Urinary bladder (tissue), 4 donors: ENCODE measurements around the gene TMEM98. TPM values are rescaled to one million over a fixed set of nuclear protein-coding genes. Genes with fewer than 3 reads are reported as not detected.
"Not testable (repeated sequence)": the region's sequence is repeated elsewhere in the genome, so short reads cannot be mapped to it uniquely, and the experiment has no call there.

Experiments
- DNase-seq: peaks from one replicate; pipeline ENCODE4 v3.0.0-alpha.2; 2015; ENCODE audit errors: extremely low spot score
- H3K27ac ChIP-seq: one replicate; pipeline ENCODE4 v1.5.1; 2013; ENCODE audit warnings: low read depth, mild to moderate bottlenecking, moderate library complexity
- H3K36me3 ChIP-seq: one replicate; pipeline ENCODE4 v1.6.1; 2013; ENCODE audit warnings: mild to moderate bottlenecking, moderate library complexity; ENCODE audit not compliant: insufficient read depth
- H3K4me1 ChIP-seq: one replicate; pipeline ENCODE4 v1.6.1; 2013; ENCODE audit warnings: mild to moderate bottlenecking, moderate library complexity; ENCODE audit not compliant: insufficient read depth
- H3K4me3 ChIP-seq: one replicate; pipeline ENCODE4 v1.5.1; 2013; ENCODE audit warnings: low read depth, low read length
- WGBS: extraction: QIAGEN DNeasy Blood & Tissue Kit; methylation state at CpG from one replicate; pipeline ENCODE4 v1.1.7; 2013; 5-methylcytosine and 5-hydroxymethylcytosine counted together
- polyA plus RNA-seq: library from polyadenylated mRNA; stranded (reverse); fragments of 200-250 nt; gene quantifications from one replicate; pipeline ENCODE4 v1.2.3, GENCODE V29; 2013
- total RNA-seq: library from RNA; depleted of rRNA; stranded (reverse); fragments of >200 nt; gene quantifications from one replicate; pipeline ENCODE4 v1.2.3, GENCODE V29; 2014
- donor health status: healthy with polysubstance abuse.
- donor health status: healthy.

The TMEM98 gene
- total and polyA plus RNA-seq, 2 donors: 79.7 to 86.3 TPM

GRCh38 chr17:32956240-32956970 lies 28.5 kb downstream of the TMEM98 start:
- H3K36me3 ChIP-seq: no peaks in the 10 kb centered on the region
- DNase-seq: no peak
- 61% methylated on average over 5 of the region's 5 CpGs for WGBS
- no peak overlapping the region for H3K4me3 ChIP-seq
- no peak overlapping the region for H3K27ac ChIP-seq
- H3K4me1 ChIP-seq: peaks cover under 1% of the 10 kb centered on the region

- H3K36me3 ChIP-seq: no peaks in the 10 kb centered on the region
- 12% methylated on average over 2 of the region's 2 CpGs for WGBS
- DNase-seq: no peak
Measured at GRCh38 chr17:32958418-32958817, 30.5 kb downstream of the TMEM98 start.

GRCh38 chr17:32960815-32961214 lies 32.9 kb downstream of the TMEM98 start:
- no peaks in the 10 kb centered on the region for H3K36me3 ChIP-seq
- H3K27ac ChIP-seq: no peak overlapping the region
- WGBS: 85% methylated on average over 2 of the region's 2 CpGs
- peaks cover 2% of the 10 kb centered on the region for H3K4me1 ChIP-seq
- no peak overlapping the region for H3K4me3 ChIP-seq
- DNase-seq: no peak

More at GRCh38 chr17:32958418-32958817, 30.5 kb downstream of the TMEM98 start:
- no peak overlapping the region for H3K4me3 ChIP-seq
- peaks cover 2% of the 10 kb centered on the region for H3K4me1 ChIP-seq
- no peak overlapping the region for H3K27ac ChIP-seq

GRCh38 chr17:32962320-32962711 lies 34.4 kb downstream of the TMEM98 start:
- WGBS: 14% methylated on average over 3 of the region's 3 CpGs
- H3K4me3 ChIP-seq: no peak overlapping the region

GRCh38 chr17:32964541-32964940 lies 36.6 kb downstream of the TMEM98 start:
- WGBS: 81% methylated on average over 11 of the region's 11 CpGs
- Histone ChIP-seq H3K36me3 (no peaks in the 10 kb centered on the region), H3K27ac (no peak overlapping the region), H3K4me3 (no peak overlapping the region), H3K4me1 (peaks cover 2% of the 10 kb centered on the region)
- DNase-seq: no peak

More at GRCh38 chr17:32962320-32962711, 34.4 kb downstream of the TMEM98 start:
- H3K36me3 ChIP-seq: no peaks in the 10 kb centered on the region
- peaks cover 2% of the 10 kb centered on the region for H3K4me1 ChIP-seq
- no peak overlapping the region for H3K27ac ChIP-seq
- no peak for DNase-seq

- 77% methylated on average over 4 of the region's 4 CpGs for WGBS
- not testable (repeated sequence) for H3K4me1 ChIP-seq, DNase-seq, H3K4me3 ChIP-seq, H3K27ac ChIP-seq, H3K36me3 ChIP-seq
Measured at GRCh38 chr17:32969231-32969630, 41.3 kb downstream of the TMEM98 start.

- no peak overlapping the region for H3K4me3 ChIP-seq
- WGBS: 70% methylated on average over 3 of the region's 3 CpGs
- DNase-seq: no peak
- no peak overlapping the region for H3K27ac ChIP-seq
- H3K4me1 ChIP-seq: no peaks in the 10 kb centered on the region
- no peaks in the 10 kb centered on the region for H3K36me3 ChIP-seq
Measured at GRCh38 chr17:32970281-32970680, 42.3 kb downstream of the TMEM98 start.

GRCh38 chr17:32971171-32971570 lies 43.2 kb downstream of the TMEM98 start:
- Histone ChIP-seq H3K4me3 (no peak overlapping the region), H3K27ac (no peak overlapping the region), H3K36me3 (no peaks in the 10 kb centered on the region), H3K4me1 (no peaks in the 10 kb centered on the region)
- no peak for DNase-seq
- 90% methylated on average over 1 of the region's 1 CpG for WGBS

GRCh38 chr17:32976131-32976530 lies 48.2 kb downstream of the TMEM98 start:
- Histone ChIP-seq H3K4me3 (no peak overlapping the region), H3K36me3 (no peaks in the 10 kb centered on the region), H3K4me1 (no peaks in the 10 kb centered on the region), H3K27ac (no peak overlapping the region)
- no peak for DNase-seq
- 64% methylated on average over 4 of the region's 4 CpGs for WGBS

- Histone ChIP-seq H3K27ac (no peak overlapping the region), H3K4me1 (no peaks in the 10 kb centered on the region), H3K4me3 (no peak overlapping the region), H3K36me3 (no peaks in the 10 kb centered on the region)
- WGBS: 92% methylated on average over 1 of the region's 1 CpG
- DNase-seq: no peak
Measured at GRCh38 chr17:32976605-32977004, 48.7 kb downstream of the TMEM98 start.

GRCh38 chr17:32980230-32980629 lies 52.3 kb downstream of the TMEM98 start:
- Histone ChIP-seq H3K4me3 (no peak overlapping the region), H3K4me1 (no peaks in the 10 kb centered on the region), H3K36me3 (no peaks in the 10 kb centered on the region), H3K27ac (no peak overlapping the region)
- 74% methylated on average over 2 of the region's 2 CpGs for WGBS
- no peak for DNase-seq

- not testable (repeated sequence) for H3K27ac ChIP-seq, H3K4me3 ChIP-seq, DNase-seq, H3K4me1 ChIP-seq, H3K36me3 ChIP-seq
- WGBS: 79% methylated on average over 3 of the region's 3 CpGs
Measured at GRCh38 chr17:32981611-32982010, 53.7 kb downstream of the TMEM98 start.

- Histone ChIP-seq H3K4me3 (no peak overlapping the region), H3K27ac (no peak overlapping the region), H3K36me3 (no peaks in the 10 kb centered on the region), H3K4me1 (no peaks in the 10 kb centered on the region)
- no peak for DNase-seq
- 45% methylated on average over 4 of the region's 4 CpGs for WGBS
Measured at GRCh38 chr17:32985050-32985756, 57.2 kb downstream of the TMEM98 start.

- H3K4me1 ChIP-seq, H3K36me3 ChIP-seq, H3K4me3 ChIP-seq, DNase-seq, H3K27ac ChIP-seq: not testable (repeated sequence)
- WGBS: 30% methylated on average over 1 of the region's 1 CpG
Measured at GRCh38 chr17:32987453-32987805, 59.5 kb downstream of the TMEM98 start.
